Measurements from ENCODE around the gene SLC6A12. TPM values are rescaled to one million over a fixed set of nuclear protein-coding genes. Genes with fewer than 3 reads are reported as not detected.

Gene SLC6A12
- total RNA-seq, 1 experiment from 2014 or later, result 0.17 TPM

DNA sequence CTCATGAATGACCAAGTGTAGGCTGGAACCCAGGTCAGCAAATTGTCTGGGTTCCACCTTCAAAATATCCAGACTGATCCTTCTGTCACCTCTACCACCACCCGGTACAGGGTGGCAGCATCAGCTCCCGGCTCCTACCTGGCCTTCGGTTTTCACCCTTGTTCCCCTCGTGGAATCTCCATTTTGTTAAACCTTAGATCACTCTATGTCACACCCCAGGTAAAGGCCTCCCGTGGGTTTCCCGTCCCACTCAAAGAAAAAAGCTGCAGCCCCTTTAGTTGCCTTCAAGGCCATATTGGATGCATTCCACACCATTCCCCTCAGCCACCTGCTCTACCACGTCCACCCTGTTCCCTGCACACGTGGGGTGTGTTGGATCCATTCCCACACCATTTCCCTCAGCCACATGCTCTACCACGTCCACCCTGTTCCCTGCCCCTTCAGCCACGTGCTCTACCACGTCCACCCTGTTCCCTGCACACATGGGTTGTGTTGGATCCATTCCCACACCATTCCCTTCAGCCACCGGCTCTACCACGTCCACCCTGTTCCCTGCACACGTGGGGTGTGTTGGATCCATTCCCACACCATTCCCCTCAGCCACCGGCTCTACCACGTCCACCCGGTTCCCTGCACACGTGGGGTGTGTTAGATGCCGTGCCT is 24.9 kb upstream of the SLC6A12 start:
- DNase-seq, result peak; percentile 11
- no CpG with 5 or more reads among the region's 19 CpGs for WGBS (ENCODE audit: extremely low coverage, insufficient read length, low lambda C conversion rate)
- H3K4me3 Mint-ChIP-seq, result no peak overlapping the region
- no peaks in the 10 kb centered on the region for H3K4me1 Mint-ChIP-seq
- Histone ChIP-seq H3K14ac (ENCODE audit: insufficient read depth, low read length) (no peak overlapping the region), H3K79me2 (ENCODE audit: insufficient read depth, low read length) (no peaks in the 10 kb centered on the region), H3K9me3 (ENCODE audit: control insufficient read depth, low read depth, low read length) (peaks cover 8% of the 10 kb centered on the region), H3K18ac (ENCODE audit: insufficient read length, low read depth, low read length) (no peak overlapping the region), H4K5ac (ENCODE audit: insufficient read length, low read depth, low read length) (no peak overlapping the region), H2BK5ac (ENCODE audit: insufficient read length, low read length) (no peak overlapping the region), H4K91ac (ENCODE audit: insufficient read length, low read depth, low read length) (no peak overlapping the region), H2BK20ac (ENCODE audit: low read depth, low read length, poor library complexity, severe bottlenecking) (no peak overlapping the region), H3T11ph (ENCODE audit: low read length) (no peak overlapping the region), H2BK15ac (ENCODE audit: low read depth, low read length) (no peak overlapping the region), H3K27me3 (ENCODE audit: insufficient read depth, low read length) (no peaks in the 10 kb centered on the region), H2AFZ (ENCODE audit: low read length) (no peak overlapping the region), H4K8ac (replicated peaks; ENCODE audit: insufficient read length, low read depth, low read length) (no peak overlapping the region), H2BK12ac (ENCODE audit: insufficient read length, low read depth, low read length) (no peak overlapping the region), H3K79me1 (ENCODE audit: insufficient read depth, low read depth, low read length, poor library complexity, severe bottlenecking) (no peaks in the 10 kb centered on the region), H3K4me1 (ENCODE audit: insufficient read depth, low read length) (no peaks in the 10 kb centered on the region), H2BK120ac (ENCODE audit: low read depth, low read length, poor library complexity, severe bottlenecking) (no peak overlapping the region), H2AK5ac (ENCODE audit: insufficient read length, low read length) (no peak overlapping the region), H3K4ac (ENCODE audit: low read depth, low read length) (no peak overlapping the region), H3K27ac (ENCODE audit: insufficient read length, low read depth, low read length) (no peak overlapping the region), H3K56ac (ENCODE audit: insufficient read length, low read depth, low read length) (no peak overlapping the region), H3K23ac (ENCODE audit: insufficient read length, low read depth, low read length) (no peak overlapping the region), H3K9ac (ENCODE audit: extremely low read depth, insufficient read length, low read length) (no peak overlapping the region), H3K23me2 (ENCODE audit: insufficient read length, low read depth, low read length, poor library complexity, severe bottlenecking) (no peaks in the 10 kb centered on the region), H3K4me2 (ENCODE audit: insufficient read depth, insufficient read length, low read length) (no peak overlapping the region), H4K20me1 (ENCODE audit: control insufficient read depth, insufficient read depth, insufficient read length) (no peaks in the 10 kb centered on the region)
- H3K27ac Mint-ChIP-seq, result no peak overlapping the region
- peaks cover 23 to 26% of the 10 kb centered on the region in 2 experiments for H3K9me3 Mint-ChIP-seq
- peaks cover 14% of the 10 kb centered on the region for H3K27me3 Mint-ChIP-seq (ENCODE audit: low read depth)
- TF ChIP-seq, protein P1, sequence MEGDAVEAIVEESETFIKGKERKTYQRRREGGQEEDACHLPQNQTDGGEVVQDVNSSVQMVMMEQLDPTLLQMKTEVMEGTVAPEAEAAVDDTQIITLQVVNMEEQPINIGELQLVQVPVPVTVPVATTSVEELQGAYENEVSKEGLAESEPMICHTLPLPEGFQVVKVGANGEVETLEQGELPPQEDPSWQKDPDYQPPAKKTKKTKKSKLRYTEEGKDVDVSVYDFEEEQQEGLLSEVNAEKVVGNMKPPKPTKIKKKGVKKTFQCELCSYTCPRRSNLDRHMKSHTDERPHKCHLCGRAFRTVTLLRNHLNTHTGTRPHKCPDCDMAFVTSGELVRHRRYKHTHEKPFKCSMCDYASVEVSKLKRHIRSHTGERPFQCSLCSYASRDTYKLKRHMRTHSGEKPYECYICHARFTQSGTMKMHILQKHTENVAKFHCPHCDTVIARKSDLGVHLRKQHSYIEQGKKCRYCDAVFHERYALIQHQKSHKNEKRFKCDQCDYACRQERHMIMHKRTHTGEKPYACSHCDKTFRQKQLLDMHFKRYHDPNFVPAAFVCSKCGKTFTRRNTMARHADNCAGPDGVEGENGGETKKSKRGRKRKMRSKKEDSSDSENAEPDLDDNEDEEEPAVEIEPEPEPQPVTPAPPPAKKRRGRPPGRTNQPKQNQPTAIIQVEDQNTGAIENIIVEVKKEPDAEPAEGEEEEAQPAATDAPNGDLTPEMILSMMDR (conservative IDR thresholded peaks at IDR 0.05), result no peak
- H3K36me3 Mint-ChIP-seq (ENCODE audit: insufficient read depth in 1 of 3, low read depth in 3 of 3), result peaks cover 3 to 17% (median 13%) of the 10 kb centered on the region in 3 experiments; a peak in 6 of 7 replicates
